Measurements from ENCODE around the gene ASF1A.

- TF ChIP-seq POLR2A (IDR thresholded peaks at IDR 0.05; ENCODE audit: extremely low read depth, insufficient read length) (no peak), CTCF (IDR thresholded peaks at IDR 0.05; ENCODE audit: low read depth, low read length) (no peak), MAX (IDR thresholded peaks at IDR 0.05; ENCODE audit: low read depth, low read length) (no peak)
Observed at GRCh38 chr6:118890997-118891790, 2.8 kb upstream of the ASF1A start.

All from NB4 (cell line).